ENCODE results near the gene PDCD1. TPM values are rescaled to one million over a fixed set of nuclear protein-coding genes. Genes with fewer than 3 reads are reported as not detected.
"Not testable (repeated sequence)": the region's sequence is repeated elsewhere in the genome, so short reads cannot be mapped to it uniquely, and the experiment has no call there.

PDCD1 gene
- total RNA-seq, 1 experiment from 2014 or later = not detected

DNA sequence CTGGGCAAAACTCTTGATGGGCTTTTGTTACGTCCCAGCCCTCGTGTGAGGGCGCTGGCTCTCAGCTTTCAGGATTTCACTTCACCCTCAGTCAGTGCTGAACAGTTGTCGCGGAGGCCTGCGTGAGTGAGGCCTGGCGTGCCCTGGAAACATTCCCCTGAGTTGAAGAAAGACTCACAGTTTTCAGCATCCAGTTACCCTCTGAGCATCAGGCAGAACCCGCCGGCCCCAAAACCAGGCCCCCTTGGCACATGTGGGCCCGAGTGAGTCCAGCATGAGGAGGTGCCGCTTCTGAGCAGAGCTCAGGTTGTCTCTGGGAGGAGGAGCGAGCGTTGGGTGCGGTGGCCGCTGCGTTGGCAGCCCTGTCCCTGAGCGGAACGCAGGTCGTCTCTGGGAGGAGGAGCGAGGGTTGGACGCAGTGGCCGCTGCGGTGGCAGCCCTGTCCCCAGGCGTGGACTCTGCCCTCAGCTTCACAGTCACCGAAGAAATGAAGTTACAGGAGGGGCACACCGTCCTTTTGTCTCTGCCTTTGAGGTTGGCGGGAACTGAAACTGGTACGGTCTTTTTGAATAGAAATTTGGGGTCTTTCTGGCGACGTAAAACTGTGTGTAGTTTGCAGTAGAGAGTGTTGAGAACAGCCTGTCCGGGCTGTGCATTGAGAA lies 49.8 kb downstream of the PDCD1 start, which contains the start of gene NEU4:
Gene NEU4 (plus strand): TSS at position 473 of the 662 bp plus-strand sequence. CDS start 5,292 bp downstream, outside the sequence.
- DNase-seq (no peak), ATAC-seq (no peak)
- Histone ChIP-seq H3K4me1 (ENCODE audit: insufficient read depth, low read length) (peaks cover 6% of the 10 kb centered on the region; the same call in 1 of the 2 replicates), H3K79me2 (ENCODE audit: low read length) (no peaks in the 10 kb centered on the region), H3K27me3 (ENCODE audit: low read length) (no peaks in the 10 kb centered on the region), H3K9ac (ENCODE audit: low read length) (no peak within 1 kb of the TSS), H3K27ac (ENCODE audit: low read length) (no peak within 1 kb of the TSS), H3K4me3 (ENCODE audit: low read length) (no peak within 1 kb of the TSS), H4K20me1 (ENCODE audit: low read length) (no peaks in the 10 kb centered on the region), H3K4me2 (ENCODE audit: low read length) (no peak within 1 kb of the TSS), H3F3A (ENCODE audit: low read length, unreplicated experiment) (no peaks in the 10 kb centered on the region), H3K36me3 (ENCODE audit: low read depth, low read length) (no peaks in the 10 kb centered on the region), H3K9me2 (replicated peaks; ENCODE audit: low read length) (no peaks in the 10 kb centered on the region), H3K9me3 (ENCODE audit: low read length) (no peaks in the 10 kb centered on the region), H2AFZ (ENCODE audit: low read length) (no peak within 1 kb of the TSS)
- no TSS peak for BruUV-seq (replicated peaks)
- ChIA-PET CTCF (no interaction called here), POLR2A (ENCODE audit: unreplicated experiment) (no interaction called here)
- no peak for TF ChIP-seq EZH2phosphoT487 (IDR thresholded peaks at IDR 0.05; ENCODE audit: borderline replicate concordance, low read length)
- TF ChIP-seq, protein P1, sequence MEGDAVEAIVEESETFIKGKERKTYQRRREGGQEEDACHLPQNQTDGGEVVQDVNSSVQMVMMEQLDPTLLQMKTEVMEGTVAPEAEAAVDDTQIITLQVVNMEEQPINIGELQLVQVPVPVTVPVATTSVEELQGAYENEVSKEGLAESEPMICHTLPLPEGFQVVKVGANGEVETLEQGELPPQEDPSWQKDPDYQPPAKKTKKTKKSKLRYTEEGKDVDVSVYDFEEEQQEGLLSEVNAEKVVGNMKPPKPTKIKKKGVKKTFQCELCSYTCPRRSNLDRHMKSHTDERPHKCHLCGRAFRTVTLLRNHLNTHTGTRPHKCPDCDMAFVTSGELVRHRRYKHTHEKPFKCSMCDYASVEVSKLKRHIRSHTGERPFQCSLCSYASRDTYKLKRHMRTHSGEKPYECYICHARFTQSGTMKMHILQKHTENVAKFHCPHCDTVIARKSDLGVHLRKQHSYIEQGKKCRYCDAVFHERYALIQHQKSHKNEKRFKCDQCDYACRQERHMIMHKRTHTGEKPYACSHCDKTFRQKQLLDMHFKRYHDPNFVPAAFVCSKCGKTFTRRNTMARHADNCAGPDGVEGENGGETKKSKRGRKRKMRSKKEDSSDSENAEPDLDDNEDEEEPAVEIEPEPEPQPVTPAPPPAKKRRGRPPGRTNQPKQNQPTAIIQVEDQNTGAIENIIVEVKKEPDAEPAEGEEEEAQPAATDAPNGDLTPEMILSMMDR (conservative IDR thresholded peaks at IDR 0.05; ENCODE audit: low read depth, low read length) = no peak
- no peak for TF ChIP-seq EZH2 (IDR thresholded peaks at IDR 0.05; ENCODE audit: low read length, unreplicated experiment)
- intact Hi-C loops (cut with micrococcal nuclease) = no loop called here

DNA sequence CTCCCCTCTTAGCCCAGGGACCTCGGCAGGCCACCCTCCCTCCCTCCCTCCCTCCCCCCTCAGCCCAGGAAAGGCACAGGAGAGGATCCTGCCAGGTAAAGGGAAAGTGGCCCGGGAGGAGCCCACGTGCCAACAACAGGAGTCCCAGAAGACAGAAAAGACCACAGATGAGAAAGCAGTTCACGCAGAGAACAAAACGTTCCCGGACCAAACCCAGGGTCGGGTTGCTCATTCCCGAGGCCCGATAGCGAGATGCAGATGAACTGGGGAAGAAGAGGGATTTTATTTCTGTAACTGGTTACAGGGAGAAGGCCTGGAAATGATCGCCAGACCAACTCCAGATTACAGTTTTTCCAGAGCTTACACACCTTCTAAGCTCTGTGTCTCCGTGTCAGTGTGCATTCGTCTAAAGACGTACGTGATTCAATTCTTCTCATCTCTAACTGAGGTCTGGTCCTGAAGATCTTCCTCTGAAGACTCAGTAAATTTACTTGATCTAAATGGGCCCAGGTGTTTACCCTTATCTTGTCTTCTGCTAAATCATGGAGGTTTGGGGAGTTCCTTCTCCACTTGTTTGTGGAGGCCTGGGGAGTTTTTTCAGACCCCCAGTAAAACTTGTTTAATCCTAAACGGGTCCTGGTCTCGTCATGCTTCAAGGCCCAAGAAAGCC lies 50.5 kb downstream of the PDCD1 start:
- no TSS peak for BruUV-seq (replicated peaks)

DNA sequence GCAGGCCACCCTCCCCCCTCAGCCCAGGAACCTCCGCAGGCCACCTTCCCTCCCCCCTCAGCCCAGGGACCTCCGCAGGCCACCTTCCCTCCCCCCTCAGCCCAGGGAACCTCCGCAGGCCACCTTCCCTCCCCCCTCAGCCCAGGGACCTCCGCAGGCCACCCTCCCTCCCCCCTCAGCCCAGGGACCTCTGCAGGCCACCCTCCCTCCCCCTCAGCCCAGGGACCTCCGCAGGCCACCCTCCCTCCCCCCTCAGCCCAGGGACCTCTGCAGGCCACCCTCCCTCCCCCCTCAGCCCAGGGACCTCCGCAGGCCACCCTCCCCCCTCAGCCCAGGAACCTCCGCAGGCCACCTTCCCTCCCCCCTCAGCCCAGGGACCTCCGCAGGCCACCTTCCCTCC lies 52.5 kb downstream of the PDCD1 start:
- POLR2A ChIA-PET (ENCODE audit: unreplicated experiment); BruUV-seq (replicated peaks); H4K20me1 ChIP-seq (ENCODE audit: low read length); H3F3A ChIP-seq (ENCODE audit: low read length, unreplicated experiment); ATAC-seq; H3K79me2 ChIP-seq (ENCODE audit: low read length); intact Hi-C loops (cut with micrococcal nuclease); H3K4me1 ChIP-seq (ENCODE audit: insufficient read depth, low read length); DNase-seq; CTCF ChIA-PET; H3K27me3 ChIP-seq (ENCODE audit: low read length); H3K4me2 ChIP-seq (ENCODE audit: low read length); H3K27ac ChIP-seq (ENCODE audit: low read length); H2AFZ ChIP-seq (ENCODE audit: low read length); H3K9me2 ChIP-seq (replicated peaks; ENCODE audit: low read length); H3K9me3 ChIP-seq (ENCODE audit: low read length); H3K9ac ChIP-seq (ENCODE audit: low read length); H3K36me3 ChIP-seq (ENCODE audit: low read depth, low read length); H3K4me3 ChIP-seq (ENCODE audit: low read length): not testable (repeated sequence)

More for the DNA sequence above, 50.5 kb downstream of the PDCD1 start:
- ATAC-seq (no peak), DNase-seq (no peak)
- H3K79me2 ChIP-seq (ENCODE audit: low read length) = no peaks in the 10 kb centered on the region
- H3K4me1 ChIP-seq (ENCODE audit: insufficient read depth, low read length) = peaks cover 6% of the 10 kb centered on the region; the same call in 1 of the 2 replicates
- H3F3A ChIP-seq (ENCODE audit: low read length, unreplicated experiment) = no peaks in the 10 kb centered on the region
- CTCF ChIA-PET = no interaction called here
- no peak overlapping the region for H3K27ac ChIP-seq (ENCODE audit: low read length)
- TF ChIP-seq, protein P1 (conservative IDR thresholded peaks at IDR 0.05; ENCODE audit: low read depth, low read length) = no peak
- TF ChIP-seq EZH2phosphoT487 (IDR thresholded peaks at IDR 0.05; ENCODE audit: borderline replicate concordance, low read length) = no peak
- no peak for TF ChIP-seq EZH2 (IDR thresholded peaks at IDR 0.05; ENCODE audit: low read length, unreplicated experiment)
- no peaks in the 10 kb centered on the region for H3K27me3 ChIP-seq (ENCODE audit: low read length)
- H3K9ac ChIP-seq (ENCODE audit: low read length) = no peak overlapping the region
- no peak overlapping the region for H3K4me2 ChIP-seq (ENCODE audit: low read length)
- POLR2A ChIA-PET (ENCODE audit: unreplicated experiment) = no interaction called here
- H2AFZ ChIP-seq (ENCODE audit: low read length) = no peak overlapping the region
- no peaks in the 10 kb centered on the region for H4K20me1 ChIP-seq (ENCODE audit: low read length)
- no peaks in the 10 kb centered on the region for H3K9me2 ChIP-seq (replicated peaks; ENCODE audit: low read length)
- intact Hi-C loops (cut with micrococcal nuclease) = no loop called here
- H3K9me3 ChIP-seq (ENCODE audit: low read length) = no peaks in the 10 kb centered on the region
- H3K4me3 ChIP-seq (ENCODE audit: low read length) = no peak overlapping the region
- no peaks in the 10 kb centered on the region for H3K36me3 ChIP-seq (ENCODE audit: low read depth, low read length)

All from PC-3 (cell line).